Suprapubic skin (tissue), 4 donors: ENCODE measurements around the gene TRIP4.

Source experiments
- EP300 ChIP-seq: sonication (generic); formaldehyde crosslinking; IDR thresholded peaks from one replicate; pipeline ENCODE4 v1.6.1; 2017; ENCODE audit warnings: antibody characterized with exemption
- POLR2A ChIP-seq, 2 donors: fragments of 450-650 bp; IDR thresholded peaks; one replicate each; pipeline ENCODE4 v1.6.1; 2017; ENCODE audit warnings: antibody characterized with exemption in 2 of 2, mild to moderate bottlenecking in 2 of 2, moderate library complexity in 2 of 2
- POLR2AphosphoS5 ChIP-seq, 3 donors: sonication (generic); formaldehyde crosslinking; IDR thresholded peaks; one replicate each; pipeline ENCODE4 v1.6.1; 2017; ENCODE audit warnings: antibody characterized with exemption in 3 of 3
- TF ChIP-seq, protein P1 (sequence below), 2 donors: fragments of 200-600 bp in 1 of 2; fragments of 450-650 bp in 1 of 2; sonication (generic) in 1 of 2; IDR thresholded peaks; one replicate each; pipeline ENCODE4 v1.5.1; 2016 to 2019; ENCODE audit warnings: antibody characterized with exemption in 2 of 2, mild to moderate bottlenecking in 1 of 2, moderate library complexity in 1 of 2

DNA sequence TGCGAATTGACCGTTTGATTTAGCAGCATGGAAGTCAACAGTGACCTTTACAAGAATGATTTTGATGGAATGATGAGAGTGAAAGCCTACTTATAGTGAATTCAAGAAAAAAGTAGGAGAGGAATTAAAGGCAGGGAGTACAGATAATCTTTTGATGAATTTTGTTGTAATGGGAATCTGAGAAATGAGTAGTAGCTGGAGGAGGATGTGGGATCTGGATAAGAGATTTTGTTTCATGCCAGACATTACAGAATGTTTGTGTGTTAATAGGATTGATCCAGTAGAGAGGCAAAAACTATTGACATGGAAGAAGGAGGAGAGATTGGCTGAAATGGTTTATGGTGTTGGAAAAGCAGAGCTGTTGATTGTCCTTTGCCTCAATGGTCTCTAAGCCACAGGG is 55.4 kb downstream of the TRIP4 start:
- TF ChIP-seq, protein P1, sequence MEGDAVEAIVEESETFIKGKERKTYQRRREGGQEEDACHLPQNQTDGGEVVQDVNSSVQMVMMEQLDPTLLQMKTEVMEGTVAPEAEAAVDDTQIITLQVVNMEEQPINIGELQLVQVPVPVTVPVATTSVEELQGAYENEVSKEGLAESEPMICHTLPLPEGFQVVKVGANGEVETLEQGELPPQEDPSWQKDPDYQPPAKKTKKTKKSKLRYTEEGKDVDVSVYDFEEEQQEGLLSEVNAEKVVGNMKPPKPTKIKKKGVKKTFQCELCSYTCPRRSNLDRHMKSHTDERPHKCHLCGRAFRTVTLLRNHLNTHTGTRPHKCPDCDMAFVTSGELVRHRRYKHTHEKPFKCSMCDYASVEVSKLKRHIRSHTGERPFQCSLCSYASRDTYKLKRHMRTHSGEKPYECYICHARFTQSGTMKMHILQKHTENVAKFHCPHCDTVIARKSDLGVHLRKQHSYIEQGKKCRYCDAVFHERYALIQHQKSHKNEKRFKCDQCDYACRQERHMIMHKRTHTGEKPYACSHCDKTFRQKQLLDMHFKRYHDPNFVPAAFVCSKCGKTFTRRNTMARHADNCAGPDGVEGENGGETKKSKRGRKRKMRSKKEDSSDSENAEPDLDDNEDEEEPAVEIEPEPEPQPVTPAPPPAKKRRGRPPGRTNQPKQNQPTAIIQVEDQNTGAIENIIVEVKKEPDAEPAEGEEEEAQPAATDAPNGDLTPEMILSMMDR (IDR thresholded peaks at IDR 0.05), result no peak
- TF ChIP-seq POLR2A (IDR thresholded peaks at IDR 0.05) (no peak), POLR2AphosphoS5 (IDR thresholded peaks at IDR 0.05) (no peak), EP300 (no peak)
